IPS-15b (cell line): ENCODE measurements around the gene PAK4.
A peak's percentile ranks its signal among the peaks of the same experiment; 100 is the strongest.

Source experiments
- H3K27me3 ChIP-seq: one replicate; pipeline ENCODE4 v1.6.1; 2013; ENCODE audit warnings: low read length; ENCODE audit not compliant: control insufficient read depth, insufficient read depth
- H3K36me3 ChIP-seq: one replicate; pipeline ENCODE4 v1.6.1; 2013; ENCODE audit warnings: low read length; ENCODE audit not compliant: control insufficient read depth, insufficient read depth
- H3K4me1 ChIP-seq: one replicate; pipeline ENCODE4 v1.6.1; 2013; ENCODE audit warnings: mild to moderate bottlenecking, low read length; ENCODE audit not compliant: control insufficient read depth, insufficient read depth
- H3K4me3 ChIP-seq: one replicate; pipeline ENCODE4 v1.5.1; 2013; ENCODE audit warnings: low read depth, low read length
- H3K9ac ChIP-seq: one replicate; pipeline ENCODE4 v1.6.1; 2013; ENCODE audit warnings: low read depth, mild to moderate bottlenecking, low read length
- H3K9me3 ChIP-seq: one replicate; pipeline ENCODE4 v1.6.1; 2013; ENCODE audit warnings: mild to moderate bottlenecking, low read length; ENCODE audit not compliant: control insufficient read depth, insufficient read depth

Gene PAK4

GRCh38 chr19:39200066-39200802 is 74.6 kb downstream of the PAK4 start:
- no peaks in the 10 kb centered on the region for H3K36me3 ChIP-seq
- peaks cover 6% of the 10 kb centered on the region for H3K4me1 ChIP-seq
- no peaks in the 10 kb centered on the region for H3K9me3 ChIP-seq
- H3K9ac ChIP-seq: no peak overlapping the region
- H3K27me3 ChIP-seq: peaks cover 31% of the 10 kb centered on the region
- H3K4me3 ChIP-seq: no peak overlapping the region

- Histone ChIP-seq H3K27me3 (peaks cover 31% of the 10 kb centered on the region), H3K4me1 (peaks cover 6% of the 10 kb centered on the region), H3K36me3 (no peaks in the 10 kb centered on the region), H3K9me3 (no peaks in the 10 kb centered on the region), H3K9ac (no peak overlapping the region), H3K4me3 (no peak overlapping the region)
Observed at GRCh38 chr19:39200803-39201115, 75.2 kb downstream of the PAK4 start.

- Histone ChIP-seq H3K27me3 (peaks cover 18% of the 10 kb centered on the region), H3K9ac (no peak overlapping the region), H3K4me3 (no peak overlapping the region)
Observed at GRCh38 chr19:39202998-39203355, 77.4 kb downstream of the PAK4 start.

GRCh38 chr19:39203372-39204341 is 78.1 kb downstream of the PAK4 start, which contains the start of gene SYCN:
Gene SYCN, minus strand, starts transcription at chr19:39204263. Its CDS starts 9 bp downstream, at chr19:39204254.
- Histone ChIP-seq H3K9me3 (no peaks in the 10 kb centered on the region), H3K36me3 (no peaks in the 10 kb centered on the region), H3K4me3 (peak within 1 kb of the TSS; percentile 35), H3K27me3 (peaks cover 15% of the 10 kb centered on the region), H3K9ac (no peak within 1 kb of the TSS), H3K4me1 (peaks cover 2% of the 10 kb centered on the region)

More at GRCh38 chr19:39202998-39203355, 77.4 kb downstream of the PAK4 start:
- H3K4me1 ChIP-seq: peaks cover 2% of the 10 kb centered on the region
- no peaks in the 10 kb centered on the region for H3K9me3 ChIP-seq
- no peaks in the 10 kb centered on the region for H3K36me3 ChIP-seq

- H3K4me1 ChIP-seq: peaks cover 2% of the 10 kb centered on the region
- no peaks in the 10 kb centered on the region for H3K36me3 ChIP-seq
- H3K9ac ChIP-seq: no peak overlapping the region
- peaks cover 15% of the 10 kb centered on the region for H3K27me3 ChIP-seq
- no peaks in the 10 kb centered on the region for H3K9me3 ChIP-seq
- H3K4me3 ChIP-seq: no peak overlapping the region
Observed at GRCh38 chr19:39205449-39205764, 79.8 kb downstream of the PAK4 start.

DNA sequence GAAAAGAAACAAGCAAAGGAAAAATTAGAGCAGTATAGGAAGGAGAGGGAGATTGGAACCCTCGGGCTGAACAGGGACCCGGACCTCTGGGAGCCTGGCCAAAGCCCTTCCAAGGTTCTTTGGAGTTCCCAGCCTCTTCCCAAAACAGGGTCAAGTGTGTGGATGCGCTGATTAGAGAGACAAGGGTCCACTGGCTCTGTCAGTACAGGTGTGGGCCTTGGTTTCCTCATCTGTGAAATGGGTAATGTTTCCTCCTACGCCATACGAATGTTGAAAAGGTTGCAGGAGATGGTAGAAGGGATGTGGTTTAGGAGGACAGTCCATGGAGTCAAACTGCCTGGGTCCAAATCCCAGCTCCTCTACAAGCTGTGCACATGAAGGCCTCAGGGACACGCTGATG is 80.5 kb downstream of the PAK4 start:
- Histone ChIP-seq H3K9me3 (no peaks in the 10 kb centered on the region), H3K4me3 (no peak overlapping the region), H3K27me3 (peaks cover 15% of the 10 kb centered on the region), H3K36me3 (no peaks in the 10 kb centered on the region), H3K4me1 (peaks cover 2% of the 10 kb centered on the region), H3K9ac (no peak overlapping the region)

DNA sequence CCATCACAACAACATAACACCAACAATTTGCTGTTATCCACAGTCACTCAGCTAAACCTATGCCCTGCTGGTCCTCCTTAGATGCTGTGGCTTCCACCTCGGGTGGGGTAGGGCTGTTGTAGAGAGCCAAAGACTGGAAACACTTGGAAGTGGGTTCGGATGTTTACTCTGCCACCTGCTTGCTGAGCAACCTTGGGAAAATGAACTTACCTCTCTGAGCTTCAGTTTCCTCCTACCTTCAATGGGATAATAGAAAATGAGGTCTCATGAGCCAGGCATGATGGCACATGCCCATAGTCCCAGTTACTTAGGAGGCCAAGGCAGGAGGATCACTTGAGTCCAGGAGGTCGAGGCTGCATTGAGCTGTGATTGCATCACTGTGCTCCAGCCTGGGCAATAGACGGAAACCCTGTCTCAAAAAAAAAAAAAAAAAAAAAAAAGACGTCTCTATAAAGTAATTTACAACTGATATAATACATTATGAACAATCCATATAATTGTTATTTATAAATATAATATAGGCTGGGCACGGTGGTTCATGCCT is 81.8 kb downstream of the PAK4 start:
- Histone ChIP-seq H3K36me3 (no peaks in the 10 kb centered on the region), H3K4me1 (no peaks in the 10 kb centered on the region), H3K9me3 (no peaks in the 10 kb centered on the region), H3K4me3 (no peak overlapping the region), H3K27me3 (peaks cover 15% of the 10 kb centered on the region), H3K9ac (no peak overlapping the region)

- H3K4me1 ChIP-seq: no peaks in the 10 kb centered on the region
- no peak overlapping the region for H3K9ac ChIP-seq
- no peaks in the 10 kb centered on the region for H3K36me3 ChIP-seq
- no peak overlapping the region for H3K4me3 ChIP-seq
- H3K9me3 ChIP-seq: no peaks in the 10 kb centered on the region
- peaks cover 7% of the 10 kb centered on the region for H3K27me3 ChIP-seq
Observed at GRCh38 chr19:39208175-39208795, 82.7 kb downstream of the PAK4 start.

- H3K4me3 ChIP-seq: no peak overlapping the region
- no peaks in the 10 kb centered on the region for H3K36me3 ChIP-seq
- no peaks in the 10 kb centered on the region for H3K9me3 ChIP-seq
Observed at GRCh38 chr19:39209196-39209595, 83.6 kb downstream of the PAK4 start.

GRCh38 chr19:39211731-39212374 is 86.3 kb downstream of the PAK4 start:
- no peaks in the 10 kb centered on the region for H3K36me3 ChIP-seq
- no peaks in the 10 kb centered on the region for H3K27me3 ChIP-seq
- H3K4me1 ChIP-seq: no peaks in the 10 kb centered on the region
- H3K9me3 ChIP-seq: no peaks in the 10 kb centered on the region
- no peak overlapping the region for H3K9ac ChIP-seq
- H3K4me3 ChIP-seq: no peak overlapping the region

More at GRCh38 chr19:39209196-39209595, 83.6 kb downstream of the PAK4 start:
- H3K4me1 ChIP-seq: no peaks in the 10 kb centered on the region
- H3K9ac ChIP-seq: no peak overlapping the region
- peaks cover 5% of the 10 kb centered on the region for H3K27me3 ChIP-seq

- Histone ChIP-seq H3K9ac (no peak overlapping the region), H3K9me3 (no peaks in the 10 kb centered on the region), H3K4me1 (no peaks in the 10 kb centered on the region), H3K36me3 (no peaks in the 10 kb centered on the region), H3K27me3 (no peaks in the 10 kb centered on the region), H3K4me3 (no peak overlapping the region)
Observed at GRCh38 chr19:39212375-39212742, 86.8 kb downstream of the PAK4 start.
